ENCODE results near the gene MYO15A.

Gene MYO15A

DNA sequence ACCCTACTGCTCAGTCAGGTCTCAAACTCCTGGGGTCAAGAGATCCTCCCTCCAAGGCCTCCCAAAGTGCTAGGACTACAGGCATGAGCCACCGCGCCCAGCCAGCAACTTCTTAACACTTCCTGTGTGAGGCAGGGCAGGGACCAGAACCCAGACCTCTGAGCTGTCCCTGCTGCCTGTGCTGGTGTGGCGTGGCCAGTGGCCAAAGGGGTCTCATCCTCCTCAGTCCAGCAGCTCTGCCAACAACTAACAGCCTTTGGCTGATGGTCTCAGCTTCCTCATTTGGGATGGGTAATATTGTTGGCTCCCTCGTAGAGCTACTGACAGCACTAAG is 115.5 kb downstream of the MYO15A start:
- DNase-seq (ENCODE audit: low read depth): no peak

DNA sequence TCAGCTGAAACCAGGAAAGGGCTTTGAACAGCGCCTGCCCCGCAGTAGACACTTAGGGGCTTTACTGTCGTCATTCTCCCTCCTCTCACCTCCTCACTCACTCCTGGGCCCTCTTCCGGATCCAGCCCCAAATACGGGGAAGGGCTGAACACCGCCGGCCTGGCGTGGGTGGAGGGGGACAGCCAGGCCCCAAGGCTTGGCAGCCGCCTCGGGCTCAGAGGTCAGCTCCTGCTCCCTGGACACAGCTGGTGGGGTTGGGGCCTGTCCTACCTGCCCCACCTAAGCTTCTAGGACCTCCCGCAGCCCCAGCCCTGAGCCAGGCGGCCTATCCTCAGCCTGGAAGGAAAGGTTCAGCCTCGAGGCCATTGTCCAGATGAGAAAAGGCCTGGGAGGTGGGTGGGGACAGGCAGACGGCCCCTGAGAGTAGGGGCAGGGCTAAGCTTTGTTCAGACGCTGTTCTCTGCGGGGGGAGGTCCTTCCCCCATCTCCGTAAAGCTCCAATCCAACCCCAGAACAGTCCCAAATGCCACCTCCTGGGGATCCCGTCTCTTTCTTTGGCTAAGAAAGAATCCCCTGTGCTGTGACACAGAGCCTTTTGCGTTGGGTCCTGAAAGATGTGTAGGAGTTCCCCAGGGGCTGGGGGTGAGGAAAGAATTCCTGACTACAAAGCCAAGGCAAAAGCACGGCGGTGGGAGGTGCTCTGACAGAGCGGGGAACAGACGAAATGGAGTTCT is 116.0 kb downstream of the MYO15A start:
- DNase-seq (ENCODE audit: low read depth): peak; percentile 48

DNA sequence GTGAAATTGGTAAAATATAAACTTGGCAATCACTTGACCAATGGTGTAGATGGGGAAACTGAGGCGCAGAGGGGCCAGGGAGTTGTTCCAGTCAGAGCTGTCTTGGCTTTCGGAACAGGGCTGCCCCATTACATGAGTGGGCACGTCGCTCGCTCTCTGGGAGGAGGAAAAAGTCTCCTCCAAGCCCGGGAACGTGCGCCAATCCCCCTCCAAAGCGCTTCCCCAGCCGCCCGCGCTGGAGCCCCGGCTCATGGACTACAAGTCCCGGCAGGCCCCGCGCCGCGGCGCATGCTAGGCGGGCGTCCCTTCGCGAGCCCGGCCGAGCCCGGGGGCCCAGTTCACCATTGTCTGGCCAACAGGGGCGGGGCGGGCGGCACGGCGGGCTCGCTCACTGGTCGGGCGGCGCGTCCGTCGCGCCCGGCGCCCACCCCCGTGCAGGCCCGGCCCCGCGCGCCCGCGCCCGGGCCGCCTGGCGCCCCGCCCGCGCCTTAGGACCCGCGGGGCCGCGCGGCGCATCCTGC is 116.6 kb downstream of the MYO15A start, which contains the start of gene LLGL1:
Gene LLGL1 (plus strand): TSS at position 515 of the 521 bp plus-strand sequence. CDS start 48 bp downstream, outside the sequence.
- DNase-seq (ENCODE audit: low read depth): peak; percentile 94

DNA sequence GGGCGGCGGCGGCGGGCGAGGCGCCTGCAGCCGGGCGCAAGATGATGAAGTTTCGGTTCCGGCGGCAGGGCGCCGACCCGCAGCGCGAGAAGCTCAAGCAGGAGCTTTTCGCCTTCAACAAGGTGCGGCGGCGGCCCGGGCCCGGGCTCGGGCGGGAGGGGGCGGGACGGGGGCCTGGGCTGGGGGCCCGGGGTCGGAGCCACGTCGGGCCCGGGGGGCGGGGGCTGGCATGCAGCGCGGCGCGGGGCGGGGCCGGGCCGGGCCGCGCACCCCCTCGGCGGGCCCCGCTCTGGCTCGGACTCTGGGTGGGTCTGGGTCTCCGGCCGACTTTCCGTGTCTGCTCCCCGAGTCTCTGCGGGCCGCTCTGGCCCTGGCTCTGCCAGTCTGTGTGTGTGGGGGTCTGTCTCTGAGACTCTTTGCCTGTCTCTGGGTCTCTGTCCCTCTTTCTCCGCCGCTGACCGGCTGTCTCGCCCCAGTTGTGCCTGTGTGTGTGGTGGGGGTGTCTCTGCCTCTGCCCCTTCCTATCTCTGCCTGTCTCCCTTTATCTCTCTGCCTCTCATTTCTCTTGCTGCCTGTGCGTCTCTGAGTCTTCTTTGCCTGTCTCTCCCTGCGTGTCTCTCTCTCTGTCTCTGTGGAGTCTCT is 117.2 kb downstream of the MYO15A start:
- DNase-seq (ENCODE audit: low read depth): peak; percentile 23

DNA sequence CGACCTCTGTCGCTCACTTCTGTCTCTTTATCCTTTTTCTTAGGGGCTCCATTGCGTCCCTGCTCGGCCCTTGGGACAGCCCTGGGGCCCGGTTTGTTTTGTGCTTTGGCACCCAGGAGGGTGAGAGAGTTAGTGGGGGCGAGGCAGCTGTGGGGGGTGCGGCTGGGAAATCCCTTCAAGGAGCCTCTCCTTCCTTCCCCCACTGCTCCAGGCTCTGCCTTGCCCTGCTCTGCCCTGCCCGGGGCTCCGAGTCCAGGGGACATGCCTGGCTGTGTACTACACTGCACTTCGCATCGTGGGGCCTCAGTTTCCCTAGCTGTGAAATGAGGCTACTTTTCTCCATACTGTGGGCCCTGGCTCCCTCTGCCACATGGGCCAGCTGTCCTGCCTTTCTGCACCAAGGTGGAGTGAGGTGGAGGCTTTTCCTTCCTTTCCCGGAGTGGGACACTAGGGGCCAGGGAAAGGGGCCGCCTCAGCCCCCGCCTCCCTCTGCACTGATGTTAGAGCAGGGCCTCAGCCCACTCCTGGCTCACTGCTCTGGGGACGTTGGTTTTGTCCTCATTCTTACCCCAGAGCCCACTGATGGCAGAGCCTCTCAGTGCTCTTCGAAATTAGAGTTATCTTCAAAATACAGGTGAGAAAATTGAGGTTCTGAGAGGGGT is 117.9 kb downstream of the MYO15A start:
- peak; percentile 31 for DNase-seq (ENCODE audit: low read depth)

DNA sequence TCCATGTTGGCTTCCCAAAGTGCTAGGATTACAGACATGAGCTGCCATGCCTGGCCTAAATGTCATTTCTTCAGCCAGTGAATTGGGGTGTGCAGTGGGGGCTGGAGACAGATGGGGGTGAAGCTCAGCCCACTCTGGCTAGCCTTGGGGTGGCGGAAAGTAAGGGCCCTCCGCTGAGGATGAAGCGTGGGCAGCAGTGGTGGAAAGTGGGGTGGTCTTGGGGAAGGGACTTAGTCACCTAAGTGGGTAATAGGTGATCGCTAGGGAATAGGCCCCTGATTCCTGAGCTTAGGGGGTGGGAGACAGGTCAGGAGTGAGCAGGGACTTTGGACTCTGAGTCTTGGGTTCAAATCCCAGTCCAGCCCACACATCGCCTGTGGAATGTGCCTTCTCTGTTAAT is 119.1 kb downstream of the MYO15A start:
- DNase-seq (ENCODE audit: low read depth): no peak

DNA sequence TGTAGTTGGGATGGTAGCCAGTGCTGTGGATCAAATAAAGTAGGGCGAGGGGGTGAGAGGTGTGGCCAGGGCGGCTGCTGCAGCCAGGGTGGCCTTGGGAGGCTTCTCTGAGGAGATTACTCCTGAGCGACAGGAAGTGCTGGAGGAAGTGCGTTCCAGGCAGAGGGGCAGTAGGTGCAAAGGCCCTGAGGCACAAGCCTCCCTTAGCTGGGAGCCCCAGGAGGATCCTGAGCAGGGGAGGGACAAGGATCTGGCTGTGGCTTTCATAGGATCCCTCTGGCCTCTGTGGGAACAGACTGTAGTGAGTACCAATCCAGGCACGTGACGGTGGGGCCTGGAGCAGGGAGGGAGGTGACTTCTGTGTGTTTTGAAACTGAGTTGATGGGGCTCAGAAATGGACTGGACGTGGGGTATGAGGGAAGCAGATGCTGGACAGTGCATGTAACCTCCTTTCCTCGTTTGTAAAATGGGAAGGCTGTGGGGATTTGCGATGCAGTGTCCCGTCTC is 119.7 kb downstream of the MYO15A start:
- DNase-seq (ENCODE audit: low read depth): no peak

DNA sequence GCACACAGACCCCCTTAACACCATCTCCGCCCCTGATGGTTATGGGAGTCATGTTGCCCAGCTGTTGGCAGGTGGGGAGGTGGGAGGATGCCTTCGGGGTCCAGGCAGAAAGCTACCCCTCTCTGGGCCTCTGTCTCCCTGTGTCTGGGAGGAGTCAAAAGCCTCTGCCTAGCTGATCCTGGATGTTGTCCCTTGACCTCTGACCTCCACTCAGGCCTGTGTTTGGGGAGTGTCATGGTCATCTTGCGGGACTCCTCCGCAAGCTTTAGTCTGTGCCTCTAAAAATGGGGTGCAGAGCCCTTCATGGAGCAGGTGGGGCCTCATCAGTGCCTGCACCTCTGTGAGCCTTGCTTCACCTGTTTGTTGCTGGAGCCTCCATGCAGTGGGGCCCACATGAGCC is 120.7 kb downstream of the MYO15A start:
- no peak for DNase-seq (ENCODE audit: low read depth)

All from EH (cell line).